ENCODE measurements around the gene CDHR5. TPM values are rescaled to one million over a fixed set of nuclear protein-coding genes. Genes with fewer than 3 reads are reported as not detected.

CDHR5 gene
- total RNA-seq, 1 donor: not detected

DNA sequence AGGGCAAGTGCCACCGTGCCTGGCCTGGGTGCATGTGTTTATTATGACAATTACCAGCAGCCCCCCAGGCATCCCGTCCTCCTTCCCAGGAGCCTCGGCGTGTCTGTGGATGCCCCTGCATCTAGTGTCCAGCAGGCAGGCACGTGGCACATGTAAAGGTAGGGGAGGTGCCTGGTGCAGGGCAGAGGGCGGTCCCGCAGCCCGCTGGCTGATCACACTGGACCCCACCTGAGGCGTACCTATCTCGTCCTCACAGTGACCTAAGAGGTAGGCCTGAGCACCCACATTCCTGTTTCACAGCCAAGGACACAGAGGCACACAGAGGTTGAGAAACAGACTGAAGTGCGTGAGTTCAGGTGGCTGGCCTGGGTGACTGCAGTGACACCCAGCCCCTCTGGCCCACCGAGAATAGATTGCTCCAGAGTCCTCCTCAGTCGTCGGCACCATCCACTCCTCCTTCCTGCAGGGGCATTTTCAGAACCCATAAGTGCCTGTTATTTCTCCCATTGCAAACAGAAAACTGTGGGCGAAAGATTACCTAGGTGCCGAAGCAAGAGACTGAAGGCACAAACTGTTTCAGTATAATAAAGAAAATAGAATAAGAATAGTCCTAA is 51.5 kb downstream of the CDHR5 start:
- Histone ChIP-seq H3K4me3 (ENCODE audit: insufficient read depth, low read length) (no peak overlapping the region), H3K27ac (ENCODE audit: low read depth, low read length) (no peak overlapping the region), H3K79me2 (ENCODE audit: insufficient read depth, low read length) (peaks cover 16% of the 10 kb centered on the region), H3K9me3 (ENCODE audit: low read depth, low read length) (no peaks in the 10 kb centered on the region), H4K20me1 (ENCODE audit: insufficient read depth, low read length) (peaks cover 15% of the 10 kb centered on the region), H2AFZ (ENCODE audit: low read length) (no peak overlapping the region), H3K36me3 (ENCODE audit: insufficient read depth, low read length) (no peaks in the 10 kb centered on the region), H3K4me1 (ENCODE audit: insufficient read depth, low read length) (peaks cover 11% of the 10 kb centered on the region), H3K4me2 (ENCODE audit: insufficient read depth, low read length) (no peak overlapping the region), H3K27me3 (ENCODE audit: insufficient read depth, low read length) (peaks cover 14% of the 10 kb centered on the region)
- DNase-seq (ENCODE audit: insufficient read length, low spot score, missing footprints): peak; percentile 77
- TF ChIP-seq CTCF (IDR thresholded peaks at IDR 0.05; ENCODE audit: extremely low read depth, low read depth, low read length): no peak

DNA sequence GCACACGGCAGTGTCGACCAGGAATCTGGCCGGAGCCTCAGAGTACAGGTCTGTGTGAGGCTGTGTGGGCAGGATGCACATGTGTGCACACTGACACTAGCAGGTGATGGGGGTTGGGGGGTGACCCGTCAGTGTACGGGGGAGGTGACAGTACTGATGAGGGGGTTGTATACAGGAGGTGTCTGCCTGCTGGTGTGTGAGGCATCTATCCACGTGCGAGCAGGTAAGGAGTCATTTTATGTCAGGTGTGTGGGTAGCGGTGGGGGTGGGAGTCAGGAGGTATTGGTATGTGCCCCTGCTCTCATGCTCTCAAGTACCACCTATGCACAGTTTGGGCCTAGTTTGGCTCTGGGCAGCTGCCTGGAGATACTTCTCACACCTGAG is 53.0 kb downstream of the CDHR5 start:
- DNase-seq (ENCODE audit: insufficient read length, low spot score, missing footprints): no peak
- Histone ChIP-seq H3K9me3 (ENCODE audit: low read depth, low read length) (no peaks in the 10 kb centered on the region), H3K4me3 (ENCODE audit: insufficient read depth, low read length) (no peak overlapping the region), H3K27me3 (ENCODE audit: insufficient read depth, low read length) (peaks cover 20% of the 10 kb centered on the region), H3K27ac (ENCODE audit: low read depth, low read length) (no peak overlapping the region), H3K4me1 (ENCODE audit: insufficient read depth, low read length) (peaks cover 2% of the 10 kb centered on the region), H2AFZ (ENCODE audit: low read length) (no peak overlapping the region), H4K20me1 (ENCODE audit: insufficient read depth, low read length) (peaks cover 2% of the 10 kb centered on the region), H3K79me2 (ENCODE audit: insufficient read depth, low read length) (peaks cover under 1% of the 10 kb centered on the region), H3K36me3 (ENCODE audit: insufficient read depth, low read length) (no peaks in the 10 kb centered on the region), H3K4me2 (ENCODE audit: insufficient read depth, low read length) (no peak overlapping the region)
- TF ChIP-seq CTCF (IDR thresholded peaks at IDR 0.05; ENCODE audit: extremely low read depth, low read depth, low read length): no peak

GRCh38 chr11:569158-569885 is 55.4 kb downstream of the CDHR5 start:
- H3K36me3 ChIP-seq (ENCODE audit: insufficient read depth, low read length): no peaks in the 10 kb centered on the region

More at GRCh38 chr11:569158-569885, 55.4 kb downstream of the CDHR5 start:
- H2AFZ ChIP-seq (ENCODE audit: low read length): peak overlapping the region; percentile 56
- H4K20me1 ChIP-seq (ENCODE audit: insufficient read depth, low read length): peaks cover 2% of the 10 kb centered on the region
- H3K4me3 ChIP-seq (ENCODE audit: insufficient read depth, low read length): peak overlapping the region; percentile 59
- DNase-seq (ENCODE audit: insufficient read length, low spot score, missing footprints): no peak
- no peaks in the 10 kb centered on the region for H3K9me3 ChIP-seq (ENCODE audit: low read depth, low read length)
- peaks cover 14% of the 10 kb centered on the region for H3K27me3 ChIP-seq (ENCODE audit: insufficient read depth, low read length)
- H3K27ac ChIP-seq (ENCODE audit: low read depth, low read length): no peak overlapping the region
- H3K79me2 ChIP-seq (ENCODE audit: insufficient read depth, low read length): no peaks in the 10 kb centered on the region
- H3K4me2 ChIP-seq (ENCODE audit: insufficient read depth, low read length): peak overlapping the region; percentile 67
- peaks cover 2% of the 10 kb centered on the region for H3K4me1 ChIP-seq (ENCODE audit: insufficient read depth, low read length)
- no peak for TF ChIP-seq CTCF (IDR thresholded peaks at IDR 0.05; ENCODE audit: extremely low read depth, low read depth, low read length)

All from osteoblast (primary cell).